ENCODE data around the gene CDC42SE1.

Gene CDC42SE1

DNA sequence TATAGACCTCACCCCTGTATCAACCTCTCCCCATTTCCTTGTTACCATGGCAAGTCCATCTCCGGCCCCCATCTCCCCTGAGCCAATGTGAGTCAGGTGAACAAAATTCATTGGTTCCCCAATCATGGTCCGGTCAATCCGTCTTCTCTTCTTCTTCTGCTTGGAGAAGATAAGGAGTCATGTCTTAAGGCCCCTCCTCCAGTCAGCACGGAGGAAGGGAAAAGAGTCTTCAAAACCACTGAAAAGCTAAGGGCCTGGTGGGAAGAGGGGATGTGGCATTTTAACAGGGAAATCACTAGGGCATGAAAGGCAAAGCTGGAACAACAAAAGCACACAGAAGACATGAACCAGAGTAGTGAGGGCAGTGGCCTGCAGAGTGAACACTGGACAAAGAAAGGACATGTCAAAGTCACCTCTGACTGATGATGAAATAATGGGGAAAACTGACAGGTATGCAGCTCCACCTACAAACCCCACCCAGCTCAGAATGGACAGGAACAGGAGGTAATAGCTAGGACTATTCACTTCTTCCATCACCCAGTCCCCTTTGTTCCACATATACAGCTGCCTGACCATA is 4.4 kb downstream of the CDC42SE1 start:
- H3K4me3 ChIP-seq (ENCODE audit: low read length) = no peak overlapping the region
- TF ChIP-seq, protein P1, sequence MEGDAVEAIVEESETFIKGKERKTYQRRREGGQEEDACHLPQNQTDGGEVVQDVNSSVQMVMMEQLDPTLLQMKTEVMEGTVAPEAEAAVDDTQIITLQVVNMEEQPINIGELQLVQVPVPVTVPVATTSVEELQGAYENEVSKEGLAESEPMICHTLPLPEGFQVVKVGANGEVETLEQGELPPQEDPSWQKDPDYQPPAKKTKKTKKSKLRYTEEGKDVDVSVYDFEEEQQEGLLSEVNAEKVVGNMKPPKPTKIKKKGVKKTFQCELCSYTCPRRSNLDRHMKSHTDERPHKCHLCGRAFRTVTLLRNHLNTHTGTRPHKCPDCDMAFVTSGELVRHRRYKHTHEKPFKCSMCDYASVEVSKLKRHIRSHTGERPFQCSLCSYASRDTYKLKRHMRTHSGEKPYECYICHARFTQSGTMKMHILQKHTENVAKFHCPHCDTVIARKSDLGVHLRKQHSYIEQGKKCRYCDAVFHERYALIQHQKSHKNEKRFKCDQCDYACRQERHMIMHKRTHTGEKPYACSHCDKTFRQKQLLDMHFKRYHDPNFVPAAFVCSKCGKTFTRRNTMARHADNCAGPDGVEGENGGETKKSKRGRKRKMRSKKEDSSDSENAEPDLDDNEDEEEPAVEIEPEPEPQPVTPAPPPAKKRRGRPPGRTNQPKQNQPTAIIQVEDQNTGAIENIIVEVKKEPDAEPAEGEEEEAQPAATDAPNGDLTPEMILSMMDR (conservative IDR thresholded peaks at IDR 0.05; ENCODE audit: low read length) = no peak
- no peak for DNase-seq (ENCODE audit: low read depth)

DNA sequence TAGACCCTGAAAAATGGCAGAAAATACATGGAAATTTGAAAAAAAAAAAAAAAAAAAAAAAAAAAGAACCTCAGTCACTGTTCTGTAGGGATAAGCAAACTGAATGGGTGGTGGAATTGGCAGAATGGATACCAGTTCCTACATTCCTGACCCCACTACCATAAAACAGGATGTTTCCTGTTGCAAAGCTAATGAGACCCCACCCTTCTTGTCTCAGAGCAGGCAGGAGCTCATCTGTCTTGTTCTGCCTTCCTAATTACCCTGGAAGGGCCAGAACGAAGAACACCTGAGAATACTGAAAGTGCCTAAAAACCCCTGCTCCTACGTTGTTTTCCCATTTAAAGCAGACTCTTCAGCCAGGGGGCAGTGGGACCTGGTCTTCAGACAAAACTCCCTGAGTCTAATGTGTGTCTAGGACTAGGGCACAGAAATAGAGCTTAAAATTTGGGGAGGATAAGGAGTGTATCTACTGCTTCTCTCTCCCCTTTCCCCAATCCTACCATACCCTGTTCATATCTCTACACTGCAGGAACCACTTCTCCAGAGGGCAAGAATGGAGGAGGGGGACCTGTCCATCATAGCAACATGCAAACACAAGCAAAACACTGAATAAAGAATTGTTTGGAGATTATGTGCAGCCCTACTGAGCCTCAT is 7.9 kb downstream of the CDC42SE1 start:
- H3K4me3 ChIP-seq (ENCODE audit: low read length) = no peak overlapping the region
- TF ChIP-seq, protein P1 (conservative IDR thresholded peaks at IDR 0.05; ENCODE audit: low read length) = no peak
- no peak for DNase-seq (ENCODE audit: low read depth)

DNA sequence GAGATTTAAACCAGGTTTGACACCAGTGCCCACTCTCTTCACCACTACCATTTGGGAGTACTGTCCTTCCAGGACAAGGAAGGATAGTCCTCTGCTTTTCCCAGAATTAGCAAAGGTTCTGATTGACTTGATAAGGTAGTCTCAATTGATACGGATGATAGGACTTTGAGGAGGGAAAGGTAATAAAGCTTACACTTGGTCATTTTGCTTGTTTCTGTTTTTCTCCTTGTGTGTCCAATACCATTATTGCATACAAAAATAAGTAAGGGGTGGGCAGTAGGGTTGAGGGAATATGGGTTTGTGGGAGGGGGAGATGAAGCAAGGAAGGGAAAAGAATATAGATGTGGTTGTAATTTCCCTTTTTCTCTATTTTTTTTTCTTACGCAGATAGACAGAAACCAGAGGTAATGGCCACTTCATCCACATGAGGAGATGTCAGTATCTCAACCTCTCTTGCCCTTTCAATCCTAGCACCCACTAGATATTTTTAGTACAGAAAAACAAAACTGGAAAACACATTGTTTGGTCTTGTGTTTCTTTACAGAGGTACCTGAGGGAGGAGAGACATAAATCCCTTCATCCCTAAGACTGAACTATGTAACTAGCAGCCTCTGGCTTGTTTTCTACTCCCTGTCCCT is 9.3 kb downstream of the CDC42SE1 start:
- no peak for DNase-seq (ENCODE audit: low read depth)
- no peak overlapping the region for H3K4me3 ChIP-seq (ENCODE audit: low read length)
- TF ChIP-seq, protein P1 (conservative IDR thresholded peaks at IDR 0.05; ENCODE audit: low read length) = no peak

DNA sequence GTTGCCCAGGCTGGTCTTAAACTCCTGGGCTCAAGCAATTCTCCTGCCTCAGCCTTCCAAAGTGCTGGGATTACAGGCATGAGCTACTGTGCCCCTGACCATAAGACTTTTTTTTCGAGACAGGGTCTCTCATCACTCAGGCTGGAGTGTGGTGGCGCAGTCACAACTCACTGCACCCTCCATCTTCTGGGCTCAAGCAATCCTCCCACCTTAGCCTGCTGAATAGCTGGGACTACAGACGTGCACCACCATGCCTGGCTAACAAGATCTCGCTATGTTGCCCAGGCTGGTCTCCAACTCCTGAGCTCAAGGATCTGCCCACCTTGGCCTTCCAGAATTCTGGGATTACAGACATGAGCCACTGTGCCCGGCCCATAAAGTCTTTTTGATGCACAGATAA is 10.0 kb downstream of the CDC42SE1 start:
- DNase-seq (ENCODE audit: low read depth) = no peak
- H3K4me3 ChIP-seq (ENCODE audit: low read length) = no peak overlapping the region
- TF ChIP-seq, protein P1 (conservative IDR thresholded peaks at IDR 0.05; ENCODE audit: low read length) = no peak

DNA sequence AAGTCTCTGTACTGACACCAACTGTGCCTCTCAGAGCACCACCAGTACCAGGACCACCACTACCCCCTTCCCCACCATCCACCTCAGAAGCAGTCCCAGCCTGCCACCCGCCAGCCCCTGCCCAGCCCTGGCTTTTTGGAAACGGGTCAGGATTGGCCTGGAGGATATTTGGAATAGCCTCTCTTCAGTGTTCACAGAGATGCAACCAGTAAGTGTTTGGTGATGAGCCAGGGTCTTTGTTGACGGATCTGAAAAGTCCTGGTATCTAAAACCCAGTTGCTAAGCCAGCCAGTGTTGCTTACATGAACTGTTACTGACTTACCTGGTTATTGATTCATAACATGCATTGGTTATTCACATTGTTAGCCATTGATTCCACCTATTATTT is 10.8 kb downstream of the CDC42SE1 start:
- peak overlapping the region; percentile 82 for H3K4me3 ChIP-seq (ENCODE audit: low read length)
- DNase-seq (ENCODE audit: low read depth) = no peak
- TF ChIP-seq, protein P1 (conservative IDR thresholded peaks at IDR 0.05; ENCODE audit: low read length) = peak; percentile 60; the same call in 1 of the 2 replicates

DNA sequence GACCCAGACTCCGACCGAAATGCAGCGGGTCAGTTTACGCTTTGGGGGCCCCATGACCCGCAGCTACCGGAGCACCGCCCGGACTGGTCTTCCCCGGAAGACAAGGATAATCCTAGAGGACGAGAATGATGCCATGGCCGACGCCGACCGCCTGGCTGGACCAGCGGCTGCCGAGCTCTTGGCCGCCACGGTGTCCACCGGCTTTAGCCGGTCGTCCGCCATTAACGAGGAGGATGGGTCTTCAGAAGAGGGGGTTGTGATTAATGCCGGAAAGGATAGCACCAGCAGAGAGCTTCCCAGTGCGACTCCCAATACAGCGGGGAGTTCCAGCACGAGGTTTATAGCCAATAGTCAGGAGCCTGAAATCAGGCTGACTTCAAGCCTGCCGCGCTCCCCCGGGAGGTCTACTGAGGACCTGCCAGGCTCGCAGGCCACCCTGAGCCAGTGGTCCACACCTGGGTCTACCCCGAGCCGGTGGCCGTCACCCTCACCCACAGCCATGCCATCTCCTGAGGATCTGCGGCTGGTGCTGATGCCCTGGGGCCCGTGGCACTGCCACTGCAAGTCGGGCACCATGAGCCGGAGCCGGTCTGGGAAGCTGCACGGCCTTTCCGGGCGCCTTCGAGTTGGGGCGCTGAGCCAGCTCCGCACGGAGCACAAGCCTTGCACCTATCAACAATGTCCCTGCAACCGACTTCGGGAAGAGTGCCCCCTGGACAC is 11.3 kb downstream of the CDC42SE1 start:
- peak overlapping the region; percentile 82 for H3K4me3 ChIP-seq (ENCODE audit: low read length)
- TF ChIP-seq, protein P1 (conservative IDR thresholded peaks at IDR 0.05; ENCODE audit: low read length) = no peak; the same call in 1 of the 2 replicates
- peak; percentile 65 for DNase-seq (ENCODE audit: low read depth)

Measured in AG10803 (cell line).